HG03575 (cell line): Measurements from ENCODE around the gene TMEM209.
"Not testable (repeated sequence)": the region's sequence is repeated elsewhere in the genome, so short reads cannot be mapped to it uniquely, and the experiment has no call there.

Experiments
- ATAC-seq: cut with Tn5 transposase; IDR thresholded peaks from one replicate; pipeline ENCODE4 v1.9.1; 2021; ENCODE audit not compliant: unreplicated experiment, insufficient number of reproducible peaks, low FRiP score; ENCODE audit errors: extremely low read depth

The TMEM209 gene

DNA sequence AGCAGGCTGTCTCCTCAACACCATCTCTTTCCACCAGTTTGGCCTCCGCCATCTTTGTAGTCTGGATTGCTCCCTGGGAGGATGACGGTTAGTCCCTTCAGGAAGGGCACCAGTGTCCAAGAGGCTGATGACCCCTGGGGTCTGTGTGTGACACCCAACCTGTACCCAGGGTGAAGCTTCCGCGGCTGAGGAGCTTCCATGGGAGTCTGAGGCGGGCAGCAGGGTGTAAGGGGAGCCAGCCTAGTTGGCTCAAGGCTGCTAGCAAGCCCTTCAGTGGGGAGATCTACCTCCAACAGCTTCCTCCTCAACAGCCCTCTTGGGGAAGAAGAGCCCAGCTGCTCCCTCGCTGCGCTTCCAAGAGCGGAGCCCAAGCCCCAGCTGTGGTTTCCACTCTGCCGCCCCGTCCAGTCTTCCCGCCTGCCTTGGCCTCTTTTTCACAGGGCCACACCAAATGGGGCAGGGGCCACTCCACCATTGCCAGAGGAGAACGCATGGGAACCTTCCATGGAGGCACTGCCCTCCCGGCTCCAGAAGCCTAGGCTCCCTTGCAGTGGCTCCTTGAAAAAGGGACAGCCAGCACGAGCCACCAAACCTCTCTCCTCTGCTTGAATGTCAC is 57.4 kb downstream of the TMEM209 start:
- no peak for ATAC-seq

DNA sequence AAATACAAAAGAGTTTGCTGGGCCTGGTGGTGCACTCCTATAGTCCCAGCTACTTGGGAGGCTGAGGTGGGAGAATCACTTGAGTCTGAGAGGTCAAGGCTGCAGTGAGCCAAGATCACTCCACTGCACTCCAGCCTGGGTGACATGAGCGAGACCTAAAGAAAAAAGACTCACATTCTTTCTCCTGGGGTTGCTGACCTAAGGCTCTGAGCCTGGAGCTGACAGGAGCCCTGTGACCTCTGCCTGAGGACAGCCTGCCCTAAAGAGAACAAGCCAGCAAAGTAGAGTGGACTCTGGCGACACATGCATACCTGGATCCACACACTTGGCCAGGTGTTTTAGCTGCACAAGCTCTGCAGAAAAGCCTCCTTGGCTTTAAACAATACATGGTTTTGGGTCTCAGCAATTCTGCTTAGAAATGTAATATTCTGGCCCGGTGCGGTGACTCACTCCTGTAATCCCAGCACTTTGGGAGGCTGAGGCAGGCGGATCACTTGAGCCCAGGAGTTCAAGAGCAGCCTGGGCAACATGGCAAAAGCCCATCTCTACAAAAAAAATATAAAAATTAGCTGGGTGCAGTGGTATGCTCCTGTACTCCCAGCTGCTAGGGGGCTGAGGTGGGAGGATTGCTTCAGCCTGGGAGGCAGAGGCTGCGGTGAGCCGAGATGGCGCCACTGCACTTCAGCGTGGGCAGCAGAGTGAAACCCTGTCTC is 58.4 kb downstream of the TMEM209 start:
- no peak for ATAC-seq

DNA sequence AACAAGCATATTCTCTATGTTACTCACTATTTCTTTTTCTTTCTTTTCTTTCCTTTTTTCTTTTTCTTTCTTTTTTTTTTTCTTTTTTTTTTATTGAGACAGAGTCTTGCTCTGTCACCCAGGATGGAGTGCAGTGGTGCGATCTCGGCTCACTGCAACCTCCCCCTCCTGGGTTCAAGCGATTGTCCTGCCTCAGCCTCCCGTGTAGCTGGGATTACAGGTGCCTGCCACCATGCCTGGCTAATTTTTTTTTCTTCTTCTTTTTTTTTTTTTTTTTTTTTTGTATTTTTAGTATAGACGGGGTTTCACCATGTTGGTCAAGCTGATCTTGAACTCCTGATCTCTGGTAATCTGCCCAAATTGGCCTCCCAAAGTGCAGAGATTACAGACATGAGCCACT is 59.1 kb downstream of the TMEM209 start:
- not testable (repeated sequence) for ATAC-seq

DNA sequence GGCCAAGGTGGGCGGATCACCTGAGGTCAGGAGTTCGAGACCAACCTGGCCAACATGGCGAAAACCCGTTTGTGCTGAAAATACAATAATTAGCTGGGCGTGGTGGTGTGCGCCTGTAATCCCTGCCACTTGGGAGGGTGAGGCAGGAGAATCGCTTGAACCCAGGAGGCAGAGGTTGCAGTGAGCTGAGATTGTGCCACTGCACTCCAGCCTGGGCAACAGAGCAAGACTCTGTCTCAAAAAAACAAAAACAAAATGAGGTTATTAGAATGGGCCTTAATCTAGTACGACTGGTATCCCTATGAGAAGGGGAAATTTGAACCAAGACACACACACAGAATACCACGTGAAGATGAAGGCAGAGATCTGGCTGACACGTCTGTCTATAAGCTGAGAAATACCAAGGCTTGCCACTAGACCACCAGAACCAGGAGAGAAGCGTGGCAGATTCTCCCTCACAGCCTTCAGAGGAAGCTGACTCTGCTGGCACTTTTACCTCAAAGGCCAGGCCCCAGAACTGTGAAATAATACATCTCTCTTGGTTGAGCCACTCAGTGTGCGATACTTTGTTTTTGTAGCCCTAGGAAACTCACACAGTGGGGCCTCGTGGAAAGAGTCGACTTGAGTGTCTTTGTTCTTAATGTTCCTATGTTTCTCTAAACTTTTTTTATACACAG is 59.6 kb downstream of the TMEM209 start:
- ATAC-seq = no peak

DNA sequence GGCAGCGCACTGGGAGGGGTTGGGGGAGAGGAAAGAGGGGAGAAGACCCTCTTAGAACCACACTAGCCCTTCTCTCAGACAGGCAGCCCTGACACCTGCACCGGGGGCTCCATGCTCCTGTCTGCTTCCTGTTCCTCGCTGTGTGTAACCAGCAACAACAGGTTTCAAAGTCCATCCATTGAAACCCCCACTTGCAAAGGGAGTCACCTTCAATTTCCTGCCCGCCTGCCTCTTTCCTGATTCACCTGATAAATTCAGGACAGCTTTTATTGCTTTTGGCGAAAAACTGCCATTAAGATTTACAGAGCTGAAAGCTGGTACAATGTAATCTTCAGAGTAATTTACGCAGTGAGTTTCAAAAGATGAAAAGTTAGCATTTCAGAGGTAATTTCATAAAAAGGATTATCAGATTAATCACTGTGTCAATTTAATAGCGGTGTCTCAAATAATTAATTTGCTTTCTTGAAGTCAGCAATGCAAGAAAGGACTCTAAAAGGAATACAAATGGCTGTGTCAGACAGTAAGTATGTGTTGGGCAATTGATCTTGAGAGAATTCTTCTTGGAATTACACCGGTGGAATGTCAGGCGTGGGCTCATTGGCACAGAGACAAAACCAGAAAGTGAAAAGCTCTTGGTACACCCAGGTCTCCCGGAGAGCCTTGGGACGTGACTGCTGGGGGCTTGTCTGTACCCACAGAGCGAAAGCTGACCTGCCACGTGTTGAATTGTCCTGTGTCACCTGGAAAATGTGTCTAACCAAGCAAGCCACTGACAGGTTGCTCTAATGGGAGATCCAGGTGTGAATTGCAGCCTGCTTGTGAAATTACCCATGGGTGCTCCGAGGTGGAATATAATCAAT is 60.7 kb downstream of the TMEM209 start:
- ATAC-seq = no peak

DNA sequence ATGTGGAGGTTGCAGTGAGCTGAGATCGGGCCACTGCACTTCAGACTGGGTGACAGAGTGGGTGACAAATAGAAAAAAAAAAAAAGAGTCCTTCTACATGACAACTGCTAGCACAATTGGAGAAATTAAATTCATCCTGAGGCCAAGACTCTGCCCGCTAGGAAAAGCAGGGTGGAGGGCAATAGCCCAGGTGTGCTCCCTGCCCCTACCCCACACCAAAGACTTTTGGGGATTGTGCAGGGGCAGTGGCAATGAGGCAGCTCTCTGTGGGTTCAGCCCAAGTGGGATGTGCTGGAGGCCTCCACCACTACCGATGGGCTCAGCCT is 61.3 kb downstream of the TMEM209 start:
- no peak for ATAC-seq

DNA sequence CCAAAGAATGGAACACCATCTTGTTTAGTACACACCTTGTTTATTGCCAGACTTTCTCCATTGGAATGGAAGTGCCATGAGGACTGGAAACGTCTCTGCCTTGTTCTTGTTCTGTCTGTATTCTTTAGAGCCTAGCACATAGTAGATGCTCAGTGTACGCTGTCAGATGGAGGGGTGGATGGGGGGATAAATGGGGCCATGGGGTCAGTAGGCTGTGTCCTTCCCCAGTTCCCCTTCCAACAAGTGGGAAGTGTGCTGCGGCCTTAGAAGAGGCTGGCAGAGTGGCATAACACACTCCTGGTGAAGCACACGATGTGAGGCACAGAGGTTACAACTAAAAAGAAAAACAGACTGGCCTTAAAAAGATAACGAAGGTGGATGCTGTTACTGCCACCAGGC is 61.9 kb downstream of the TMEM209 start:
- ATAC-seq = no peak

DNA sequence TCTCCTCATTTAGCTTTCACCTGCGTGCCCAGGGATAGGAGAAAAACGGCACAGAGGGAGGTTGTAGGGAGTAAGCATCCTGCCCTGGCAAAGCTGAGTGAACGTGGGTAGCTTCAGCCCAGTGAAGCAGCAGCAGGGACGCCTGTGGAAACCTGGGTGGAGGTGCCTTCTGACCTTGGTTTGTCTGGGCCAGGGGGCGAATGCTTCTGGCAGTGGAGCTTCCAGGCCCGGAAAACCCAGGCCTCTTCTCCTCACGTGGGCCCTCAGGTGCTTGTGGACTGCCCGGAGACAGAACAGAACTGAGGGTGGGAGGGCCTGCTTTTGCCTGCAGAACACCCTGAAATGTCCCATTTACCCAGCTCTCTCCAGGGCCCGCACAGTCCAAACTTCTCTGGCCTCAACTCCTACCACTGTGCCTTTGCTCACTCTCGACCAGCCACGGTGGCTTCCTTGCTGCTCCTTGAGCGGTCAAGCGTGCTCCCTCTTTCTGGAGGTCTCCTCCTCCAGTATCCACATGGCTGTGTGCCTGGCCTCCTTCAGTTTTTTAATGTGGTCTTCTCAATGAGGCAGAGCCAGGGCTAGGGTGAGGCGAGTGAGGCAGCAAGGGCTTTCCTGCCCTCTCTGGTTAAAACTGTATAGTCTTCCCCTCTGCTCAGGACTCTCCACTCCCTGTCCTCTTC is 62.4 kb downstream of the TMEM209 start:
- ATAC-seq = no peak

DNA sequence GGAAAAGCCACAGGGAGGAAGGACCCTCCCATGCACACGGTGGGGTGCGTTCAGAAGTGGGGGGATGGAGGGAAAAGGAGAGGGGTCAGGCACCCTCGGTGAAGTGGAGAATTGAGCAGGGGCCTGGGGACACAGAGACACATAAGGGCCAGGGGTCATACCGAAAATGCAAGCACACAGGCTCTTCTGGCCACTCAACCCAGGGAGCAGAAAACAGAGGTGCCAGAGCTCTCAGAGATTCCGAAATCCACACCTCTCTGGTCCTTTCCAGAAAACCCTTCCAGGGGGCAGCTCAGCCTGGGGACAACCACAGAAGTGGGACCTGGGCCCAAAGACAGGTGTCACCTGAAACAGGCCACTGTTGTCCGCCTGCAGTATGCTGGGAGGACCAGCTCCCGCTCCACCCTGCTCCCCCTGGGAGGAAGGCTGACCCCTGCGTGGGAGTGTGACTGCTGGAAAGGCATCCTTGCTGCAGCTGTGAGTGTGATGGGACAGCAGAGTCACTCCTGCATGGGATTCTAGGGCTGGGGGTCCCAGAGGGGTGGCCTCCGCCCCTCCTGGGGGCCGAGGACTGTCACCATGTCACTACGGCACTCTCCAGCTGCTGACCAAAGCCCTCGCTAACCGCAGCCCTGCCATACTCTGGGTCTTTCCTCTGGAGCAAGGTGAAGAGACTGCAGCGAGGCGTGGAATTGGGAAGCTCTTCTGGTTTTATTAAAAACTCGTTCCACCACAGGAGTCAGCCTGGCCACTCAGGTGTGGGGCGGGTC is 63.1 kb downstream of the TMEM209 start:
- no peak for ATAC-seq

DNA sequence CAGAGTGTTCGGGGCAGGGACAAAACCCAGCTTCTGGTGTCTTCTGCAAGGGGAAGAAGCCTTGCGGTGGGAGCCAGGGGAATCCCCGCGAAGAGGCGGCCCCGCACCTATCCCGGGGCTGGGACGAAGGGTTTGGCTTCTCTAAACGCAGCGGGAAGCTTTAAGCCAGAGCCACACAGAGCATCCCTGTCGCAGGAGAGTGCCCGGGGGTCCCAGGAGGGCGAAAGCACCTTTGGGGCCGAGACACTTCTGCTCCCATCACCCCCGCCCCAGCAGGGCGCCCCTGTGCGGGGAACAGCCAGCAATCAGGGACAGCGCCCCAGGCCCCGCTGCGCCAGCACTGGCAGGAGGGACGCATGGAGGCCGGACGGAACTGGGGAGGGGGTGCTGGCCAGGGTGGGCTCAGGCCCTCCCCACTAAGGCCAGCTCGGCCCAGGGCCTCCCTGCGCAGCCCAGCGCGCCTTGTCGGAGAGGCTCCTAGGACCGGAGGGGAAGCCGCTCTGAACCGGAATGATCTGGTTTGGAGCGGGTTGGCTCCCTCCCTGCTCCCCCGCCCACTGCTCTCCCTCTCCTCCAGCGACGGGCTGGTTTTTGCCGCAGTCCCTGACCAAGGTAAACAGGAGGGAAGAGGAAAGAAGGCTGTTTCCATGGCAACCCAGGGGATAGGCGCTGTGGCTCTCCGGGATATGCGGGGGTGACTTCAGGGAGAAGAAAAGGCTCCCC is 63.9 kb downstream of the TMEM209 start:
- ATAC-seq = no peak

DNA sequence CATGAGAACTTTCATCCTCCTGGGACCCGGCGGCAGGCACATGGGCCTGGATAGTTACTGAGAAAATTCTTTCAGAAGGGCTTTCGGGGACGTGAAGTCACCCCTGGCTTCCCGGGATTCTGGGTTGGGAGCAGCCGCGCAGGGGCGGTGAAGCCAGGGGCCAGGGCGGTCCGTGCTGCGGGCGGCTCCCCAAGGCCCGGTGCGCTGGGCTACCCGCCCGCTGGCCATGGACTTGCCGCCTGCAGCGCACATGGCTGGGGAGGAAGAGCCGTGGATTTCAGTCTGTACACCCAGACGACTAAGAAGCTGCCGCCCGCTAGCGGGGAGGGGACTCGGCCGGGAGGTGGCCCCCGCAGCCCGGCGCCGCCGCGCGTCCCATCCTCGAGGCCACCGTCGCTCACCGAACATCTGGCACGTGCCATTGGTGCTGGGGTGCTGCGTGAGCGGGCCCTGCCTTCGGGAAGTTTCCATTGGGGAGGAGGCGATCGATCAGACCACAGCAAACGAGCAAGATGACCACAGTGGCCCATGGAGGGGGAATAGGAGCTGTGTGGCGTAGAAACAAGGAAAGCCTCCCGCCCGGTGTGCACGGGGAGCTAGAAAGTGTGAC is 64.5 kb downstream of the TMEM209 start:
- ATAC-seq = no peak

DNA sequence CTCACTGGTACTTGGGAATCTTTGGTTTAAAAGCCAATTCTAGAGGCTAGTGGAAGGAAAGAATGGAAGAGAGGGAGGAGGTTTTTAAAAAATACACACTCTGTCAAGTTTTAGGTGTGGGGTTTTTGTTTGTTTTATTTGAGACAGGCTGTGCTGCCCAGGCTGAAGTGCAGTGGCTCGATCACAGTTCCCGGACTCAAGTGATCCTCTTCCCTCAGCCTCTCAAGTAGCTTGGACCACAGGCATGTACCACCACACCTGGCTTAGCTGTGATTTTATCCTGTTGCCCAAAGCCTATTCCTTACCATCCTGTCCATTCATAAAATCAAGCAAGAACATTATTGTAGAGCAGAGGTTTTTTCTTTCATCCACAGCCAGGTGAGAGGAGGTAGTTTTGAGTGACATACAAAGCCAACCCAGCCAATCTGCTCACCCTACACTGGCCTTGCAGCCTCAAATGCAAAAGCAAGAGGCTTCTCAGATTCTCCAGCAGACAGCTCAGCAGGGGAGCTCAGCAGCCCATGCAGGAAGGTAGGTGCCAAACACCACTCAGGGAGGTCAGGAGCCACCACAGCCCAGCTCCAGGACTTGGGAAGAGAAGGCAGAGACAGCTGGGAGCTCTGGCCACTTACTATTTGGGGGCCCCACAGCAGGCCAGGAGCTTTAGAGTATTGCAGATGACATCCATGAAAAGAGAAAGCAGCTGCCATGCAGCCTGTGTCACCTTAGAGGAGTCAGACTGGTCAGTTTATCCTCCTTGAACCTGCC is 65.8 kb downstream of the TMEM209 start:
- ATAC-seq = no peak

DNA sequence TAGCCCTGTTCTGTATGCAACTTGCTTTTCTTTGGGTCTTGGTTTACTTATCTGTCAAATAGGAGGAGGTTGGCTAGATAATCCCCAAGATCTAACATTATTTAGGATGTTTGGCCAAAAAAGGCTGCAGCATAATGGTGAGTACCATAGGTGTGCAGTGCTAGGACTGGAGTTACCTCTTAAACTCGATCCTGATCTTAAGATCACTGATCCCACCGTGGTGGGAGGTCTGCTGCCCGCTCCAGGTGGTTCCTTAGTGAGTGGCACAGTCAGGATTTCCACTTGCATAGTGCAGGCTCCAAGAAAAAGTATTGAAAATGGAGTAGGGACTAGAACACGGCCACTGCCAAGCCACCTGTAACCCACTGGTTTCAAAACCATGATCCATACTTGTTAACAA is 68.0 kb downstream of the TMEM209 start:
- ATAC-seq = no peak

DNA sequence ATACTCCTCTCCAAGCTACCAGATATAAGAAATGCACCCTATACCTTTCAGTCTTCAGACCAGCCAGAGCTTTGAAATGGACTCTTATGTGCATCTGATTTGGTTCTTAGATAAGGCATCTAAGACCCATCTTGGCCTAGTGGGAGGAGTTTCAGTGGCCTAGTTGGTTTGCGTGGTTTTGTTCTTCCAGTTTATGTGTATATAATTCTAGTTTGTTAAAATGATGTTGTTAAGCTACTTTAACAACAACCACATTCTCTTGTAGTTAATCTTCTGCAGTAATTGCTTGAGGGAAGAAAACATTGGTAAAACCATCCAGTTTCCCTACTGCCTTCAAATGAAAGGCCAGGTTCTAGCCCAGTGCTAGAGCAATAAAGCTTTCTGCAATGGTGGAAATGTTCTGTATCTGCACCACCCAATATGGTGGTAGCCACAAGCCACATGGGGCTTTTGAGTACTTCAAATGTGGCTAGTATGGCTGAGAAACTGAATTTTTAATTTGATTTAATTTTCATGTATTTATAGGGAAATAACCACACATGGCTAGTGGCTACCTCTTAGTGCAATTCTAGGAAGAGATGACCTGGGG is 68.5 kb downstream of the TMEM209 start:
- ATAC-seq = no peak

DNA sequence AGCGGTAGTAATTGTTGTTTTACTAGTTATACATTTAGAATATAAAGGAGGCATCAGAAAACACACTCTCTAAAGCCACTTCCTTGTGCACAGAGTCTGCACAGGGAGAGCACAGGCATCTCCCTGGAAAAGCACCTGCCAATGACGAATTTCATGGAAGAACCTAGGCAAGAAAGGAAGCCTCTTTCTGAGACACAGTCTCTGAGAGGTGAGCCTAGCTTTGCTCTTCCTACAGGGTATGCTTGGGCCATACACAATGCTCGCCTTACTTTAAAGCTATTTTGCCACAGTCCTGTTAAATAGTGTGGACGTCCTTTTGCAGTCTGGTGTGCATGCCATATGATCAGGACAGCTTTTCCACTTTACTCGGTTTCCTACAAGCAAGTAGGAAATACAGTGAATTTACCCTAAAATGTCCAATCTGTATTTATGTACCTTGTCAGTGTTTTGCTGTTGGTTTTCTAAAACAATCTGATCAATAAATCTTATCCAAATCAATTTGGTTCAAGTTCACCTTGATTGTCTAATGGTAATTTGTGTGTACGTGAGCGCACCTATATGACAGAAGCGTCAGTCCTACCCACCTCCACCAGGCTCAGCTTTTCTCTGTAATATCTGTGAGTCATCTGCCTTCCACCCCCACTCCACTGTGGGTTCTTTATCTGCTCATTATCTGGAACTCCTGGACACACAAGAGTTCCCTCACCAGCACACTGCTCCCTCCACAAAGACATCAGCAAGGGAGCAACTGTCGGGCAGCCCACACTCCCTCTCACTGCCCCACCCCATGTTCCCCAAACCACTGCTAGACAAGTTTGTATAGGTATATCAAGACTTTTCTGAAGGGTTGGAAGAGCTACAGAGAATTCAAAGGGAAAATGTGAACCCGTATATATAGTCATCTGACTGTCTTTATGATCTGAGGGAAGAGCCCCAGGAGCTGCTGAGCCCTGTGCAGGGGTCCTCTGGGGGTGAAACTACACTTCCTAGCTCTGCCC is 69.7 kb downstream of the TMEM209 start:
- ATAC-seq = no peak
